Activated CD8-positive, alpha-beta memory T cell treated with anti-CD3 and anti-CD28 coated beads for 36 hours (primary cell): ENCODE measurements around the gene KLHL10. TPM values are rescaled to one million over a fixed set of nuclear protein-coding genes. Genes with fewer than 3 reads are reported as not detected.
"Not testable (repeated sequence)": the region's sequence is repeated elsewhere in the genome, so short reads cannot be mapped to it uniquely, and the experiment has no call there.

Experiments used
- CTCF ChIA-PET: fragments of 350-600 bp; sonication (Branson Sonifier 250); formaldehyde crosslinking; loops from one replicate; lab custom pipeline; 2021; ENCODE audit warnings: antibody characterized with exemption; lab: Charles Lee
- POLR2A ChIA-PET: fragments of 350-600 bp; sonication (Branson Sonifier 250); formaldehyde crosslinking; loops from one replicate; lab custom pipeline; 2021; ENCODE audit warnings: antibody characterized with exemption; lab: Charles Lee
- total RNA-seq, 2 experiments: library from RNA; stranded (reverse); gene quantifications; one replicate each; pipeline ENCODE4 v1.2.3, GENCODE V29; 2021

KLHL10 gene
- total RNA-seq, 2 experiments from 2014 or later, result 0.08 to 0.17 TPM

GRCh38 chr17:41870627-41871026, 33.0 kb downstream of the KLHL10 start:
- CTCF ChIA-PET, result interaction anchor here (0.7 to 1.2 kb wide), 3 partner anchors 17 to 97 kb away, joined by 3 read pairs; no protein-coding TSS in a partner anchor
- POLR2A ChIA-PET, result interaction anchor here (0.5 kb wide), 1 partner anchor 723 kb away, joined by 5 read pairs; no protein-coding TSS in a partner anchor

- ChIA-PET POLR2A (interaction anchor here (0.5 kb wide), 1 partner anchor 7 kb away, joined by 5 read pairs; no protein-coding TSS in a partner anchor), CTCF (interaction anchor here (1.2 kb wide), 1 partner anchor 16 kb away, joined by 3 read pairs; no protein-coding TSS in a partner anchor)
Observed at GRCh38 chr17:41871789-41872188, 34.2 kb downstream of the KLHL10 start.

GRCh38 chr17:41873559-41874292, 36.1 kb downstream of the KLHL10 start:
- POLR2A ChIA-PET, result no interaction called here

GRCh38 chr17:41874293-41874670, 36.7 kb downstream of the KLHL10 start:
- CTCF ChIA-PET, result interaction anchor here (1.8 kb wide), 1 partner anchor 9 kb away, joined by 7 read pairs; the partner anchor contains the start of gene KLHL11
- POLR2A ChIA-PET, result not testable (repeated sequence)

More at GRCh38 chr17:41873559-41874292, 36.1 kb downstream of the KLHL10 start:
- CTCF ChIA-PET, result interaction anchor here (0.6 to 1.8 kb wide), 2 partner anchors 9 to 623 kb away, joined by 4 to 7 read pairs; partner anchors contain the start of gene KLHL11

GRCh38 chr17:41880130-41880529, 42.5 kb downstream of the KLHL10 start:
- CTCF ChIA-PET, result interaction anchor here (0.6 kb wide), 2 partner anchors 18 to 126 kb away, joined by 3 to 4 read pairs; no protein-coding TSS in a partner anchor

GRCh38 chr17:41882756-41883155, 45.1 kb downstream of the KLHL10 start:
- ChIA-PET POLR2A (no interaction called here), CTCF (no interaction called here)

More at GRCh38 chr17:41880130-41880529, 42.5 kb downstream of the KLHL10 start:
- POLR2A ChIA-PET, result no interaction called here

GRCh38 chr17:41885733-41886132, 48.1 kb downstream of the KLHL10 start:
- ChIA-PET POLR2A (no interaction called here), CTCF (no interaction called here)

GRCh38 chr17:41888332-41888965, 50.8 kb downstream of the KLHL10 start:
- ChIA-PET POLR2A (no interaction called here), CTCF (interaction anchor here (1.5 kb wide), 1 partner anchor 17 kb away, joined by 3 read pairs; no protein-coding TSS in a partner anchor)

- POLR2A ChIA-PET, result interaction anchor here (0.6 kb wide), 1 partner anchor 9 kb away, joined by 4 read pairs; no protein-coding TSS in a partner anchor
Observed at GRCh38 chr17:41891135-41892020, 53.8 kb downstream of the KLHL10 start.

GRCh38 chr17:41892021-41892376, 54.4 kb downstream of the KLHL10 start:
- POLR2A ChIA-PET, result no interaction called here
- CTCF ChIA-PET, result no interaction called here

More at GRCh38 chr17:41891135-41892020, 53.8 kb downstream of the KLHL10 start:
- CTCF ChIA-PET, result no interaction called here

GRCh38 chr17:41893384-41893783, 55.8 kb downstream of the KLHL10 start:
- ChIA-PET POLR2A (interaction anchor here (0.7 kb wide), 1 partner anchor 1064 kb away, joined by 8 read pairs; no protein-coding TSS in a partner anchor), CTCF (no interaction called here)

GRCh38 chr17:41894791-41895331, 57.2 kb downstream of the KLHL10 start:
- ChIA-PET POLR2A (no interaction called here), CTCF (no interaction called here)

GRCh38 chr17:41895617-41896016, 58.0 kb downstream of the KLHL10 start:
- CTCF ChIA-PET, result no interaction called here
- POLR2A ChIA-PET, result interaction anchor here (0.5 kb wide), 1 partner anchor 8 kb away, joined by 5 read pairs; no protein-coding TSS in a partner anchor

- ChIA-PET CTCF (interaction anchor here (0.6 kb wide), 1 partner anchor 32 kb away, joined by 4 read pairs; no protein-coding TSS in a partner anchor), POLR2A (no interaction called here)
Observed at GRCh38 chr17:41896726-41897125, 59.1 kb downstream of the KLHL10 start.

Other genes with a start within 250 kb of the KLHL10 start
- gene KRT16, start 225.1 kb upstream of the KLHL10 start, total RNA-seq, result not detected
- under 1 TPM in 1 of 2 experiments, not detected in 1; 0.27 TPM for gene KRT17, start 213.2 kb upstream of the KLHL10 start, total RNA-seq
- 1,000 to 10,000 TPM; 1,395 to 1,415 TPM for gene EIF1, start 148.9 kb upstream of the KLHL10 start, total RNA-seq
- gene GAST, start 125.5 kb upstream of the KLHL10 start, total RNA-seq, result not detected
- under 1 TPM; 0.10 to 0.25 TPM for gene HAP1, start 103.2 kb upstream of the KLHL10 start, total RNA-seq
- under 1 TPM; 0.42 to 0.55 TPM for gene JUP, start 51.1 kb upstream of the KLHL10 start, total RNA-seq
- 1 to 10 TPM; 3.3 to 3.7 TPM for gene P3H4, start 25.9 kb upstream of the KLHL10 start, total RNA-seq
- 1 to 10 TPM; 1.7 to 2.1 TPM for gene FKBP10, start 24.8 kb upstream of the KLHL10 start, total RNA-seq
- gene NT5C3B, start 1.6 kb upstream of the KLHL10 start, total RNA-seq, result 10 to 100 TPM; 53.0 to 56.0 TPM
- 10 to 100 TPM; 23.2 to 23.8 TPM for gene KLHL11, start 27.6 kb downstream of the KLHL10 start, total RNA-seq
- 100 to 1,000 TPM; 204 to 215 TPM for gene ACLY, start 81.1 kb downstream of the KLHL10 start, total RNA-seq
- gene ODAD4, start 92.8 kb downstream of the KLHL10 start, total RNA-seq, result under 1 TPM; 0.27 to 0.38 TPM
- 10 to 100 TPM; 66.8 to 67.6 TPM for gene CNP, start 129.0 kb downstream of the KLHL10 start, total RNA-seq
- 100 to 1,000 TPM in 1 of 2 experiments, 10 to 100 TPM in 1; 99.1 to 108 TPM for gene DNAJC7, start 179.6 kb downstream of the KLHL10 start, total RNA-seq
- gene NKIRAS2, start 182.3 kb downstream of the KLHL10 start, total RNA-seq, result 10 to 100 TPM; 27.1 to 29.6 TPM
- under 1 TPM; 0.04 to 0.08 TPM for gene C17orf113, start 212.8 kb downstream of the KLHL10 start, total RNA-seq